HepG2 (cell line): ENCODE data around the gene C12orf60. TPM values are rescaled to one million over a fixed set of nuclear protein-coding genes. Genes with fewer than 3 reads are reported as not detected.

ENCODE experiments used
- CREB1 ChIP-seq, 2 experiments: fragments of 450-650 bp in 1 of 2; IDR thresholded peaks; 2 replicates each; pipeline ENCODE4 v1.6.1; 2016 to 2017; ENCODE audit warnings: control low read depth in 1 of 2, mild to moderate bottlenecking in 1 of 2, missing compliant biosample characterization in 1 of 2, missing genetic modification characterization in 1 of 2
- GPN1 ChIP-seq: sonication (generic); formaldehyde crosslinking; IDR thresholded peaks from 2 replicates; pipeline ENCODE4 v1.5.1; 2020; ENCODE audit warnings: missing genetic modification reagents, borderline replicate concordance
- GTF3A ChIP-seq: sonication (generic); formaldehyde crosslinking; conservative IDR thresholded peaks from 2 replicates; pipeline ENCODE4 v1.4.0; 2020; ENCODE audit warnings: mild to moderate bottlenecking, missing genetic modification reagents
- IKZF4 ChIP-seq: sonication (generic); formaldehyde crosslinking; IDR thresholded peaks from 2 replicates; pipeline ENCODE4 v1.5.1; 2020; ENCODE audit warnings: borderline replicate concordance, mild to moderate bottlenecking, low read depth, missing genetic modification reagents; ENCODE audit errors: not compliant biosample characterization
- JDP2 ChIP-seq: sonication (generic); formaldehyde crosslinking; IDR thresholded peaks from 2 replicates; pipeline ENCODE4 v1.8.1; 2022; ENCODE audit warnings: missing genetic modification reagents, borderline replicate concordance
- KDM2A ChIP-seq: sonication (generic); formaldehyde crosslinking; IDR thresholded peaks from 2 replicates; pipeline ENCODE4 v1.4.0; 2020; ENCODE audit warnings: low read depth, missing genetic modification reagents, borderline replicate concordance
- MIER3 ChIP-seq: IDR thresholded peaks from 2 replicates; pipeline ENCODE4 v1.6.1; 2016; ENCODE audit warnings: missing compliant biosample characterization, borderline replicate concordance
- RFX1 ChIP-seq: fragments of 450-650 bp; IDR thresholded peaks from 2 replicates; pipeline ENCODE4 v1.6.1; 2017
- RNF2 ChIP-seq: fragments of 450-650 bp; conservative IDR thresholded peaks from 2 replicates; pipeline ENCODE4 v1.6.1; 2016; ENCODE audit warnings: low read depth
- SP2 ChIP-seq: sonication (generic); formaldehyde crosslinking; IDR thresholded peaks from 2 replicates; pipeline ENCODE4 v1.5.1; 2020; ENCODE audit warnings: mild to moderate bottlenecking, missing genetic modification reagents
- XRCC5 ChIP-seq: fragments of 200-400 bp; formaldehyde crosslinking; optimal IDR thresholded peaks from 2 replicates; pipeline ENCODE3; 2017; ENCODE audit warnings: mild to moderate bottlenecking, low read length
- ZBTB7B ChIP-seq: sonication (generic); formaldehyde crosslinking; IDR thresholded peaks from 2 replicates; pipeline ENCODE4 v1.4.0; 2020; ENCODE audit warnings: missing genetic modification reagents
- ZNF224 ChIP-seq: sonication (generic); formaldehyde crosslinking; IDR thresholded peaks from 2 replicates; pipeline ENCODE4 v1.5.0; 2020; ENCODE audit warnings: mild to moderate bottlenecking, missing genetic modification reagents
- ZNF737 ChIP-seq: sonication (generic); formaldehyde crosslinking; IDR thresholded peaks from 2 replicates; pipeline ENCODE4 v1.5.0; 2020; ENCODE audit warnings: missing genetic modification reagents, mild to moderate bottlenecking, borderline replicate concordance
- ZNF749 ChIP-seq: sonication (generic); formaldehyde crosslinking; IDR thresholded peaks from 2 replicates; pipeline ENCODE4 v1.8.0; 2022; ENCODE audit warnings: mild to moderate bottlenecking, missing genetic modification reagents, moderate library complexity, borderline replicate concordance
- polyA plus RNA-seq, 8 experiments: library from polyadenylated mRNA; depleted of rRNA in 3 of 8; stranded (reverse) in 7 of 8; unstranded in 1 of 8; fragments of >200 nt; fragmentation: Illumina TruSeq in 4 of 8; extraction: Trizol in 4 of 8; gene quantifications; 2 replicates each; pipeline versions ENCODE4 v1.2.1 to v1.2.3, GENCODE V29; 2011 to 2016; ENCODE audit warnings: low read depth in 4 of 8, missing spikeins in 1 of 8, mixed read lengths in 1 of 8; ENCODE audit not compliant: insufficient read depth in 1 of 8
- total RNA-seq, 5 experiments: library from RNA; depleted of rRNA; stranded (reverse); fragments of >200 nt; fragmentation: Illumina TruSeq; extraction: Trizol; gene quantifications; 2 replicates each; pipeline ENCODE4 v1.2.3, GENCODE V29; 2016; ENCODE audit warnings: low read depth in 1 of 5
- TF ChIP-seq, protein P1 (sequence below): sonication (generic); formaldehyde crosslinking; conservative IDR thresholded peaks from 2 replicates; pipeline ENCODE4 v1.8.0; 2022; ENCODE audit warnings: missing genetic modification reagents
- TF ChIP-seq, protein P2 (sequence below): sonication (generic); formaldehyde crosslinking; IDR thresholded peaks from 2 replicates; pipeline ENCODE4 v1.5.0; 2020; ENCODE audit warnings: mild to moderate bottlenecking, low read depth, missing genetic modification reagents, borderline replicate concordance
- TF ChIP-seq, protein P3 (sequence below): sonication (generic); formaldehyde crosslinking; IDR thresholded peaks from 2 replicates; pipeline ENCODE4 v1.4.0; 2020; ENCODE audit warnings: mild to moderate bottlenecking, missing genetic modification reagents
- TF ChIP-seq, protein P4 (sequence below): IDR thresholded peaks from 2 replicates; pipeline ENCODE4 v1.6.1; 2012; ENCODE audit warnings: low read length, improper control_type of control experiment
- TF ChIP-seq, protein P5 (sequence below): sonication (generic); formaldehyde crosslinking; IDR thresholded peaks from 2 replicates; pipeline ENCODE4 v1.4.0; 2020; ENCODE audit warnings: missing genetic modification reagents, mild to moderate bottlenecking, borderline replicate concordance

Gene C12orf60
- total and polyA plus RNA-seq, 2 of the 13 experiments (the other 11 are each of a cell fraction or from before 2014, with no cell fraction given) = 0.55 to 1.4 TPM

DNA sequence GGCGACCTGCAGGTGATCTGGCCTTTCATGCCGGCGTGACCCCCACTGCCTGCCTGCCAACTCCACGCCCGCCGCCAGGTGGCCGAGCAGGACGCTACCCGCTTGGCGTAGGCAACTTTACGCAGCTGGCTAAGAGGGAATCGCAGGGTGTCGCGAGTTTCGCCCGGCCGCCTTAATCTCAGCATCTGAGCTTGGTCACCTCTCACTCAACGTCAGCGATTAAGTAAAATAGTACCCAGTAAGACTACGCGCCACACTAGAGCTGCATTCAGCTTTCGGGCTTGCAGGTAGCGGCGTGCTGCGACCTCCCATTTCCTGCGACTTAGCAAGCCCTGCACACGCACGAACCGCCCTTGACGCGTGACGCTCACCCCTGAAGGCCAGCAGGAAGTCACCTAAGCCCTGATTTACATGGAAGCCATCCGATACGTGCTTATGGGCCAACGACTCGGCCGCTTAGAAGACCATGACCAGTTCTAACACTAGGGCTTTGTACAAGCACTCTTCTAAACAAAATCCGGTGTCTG is 33.4 kb upstream of the C12orf60 start (continued):
- TF ChIP-seq, protein P1, sequence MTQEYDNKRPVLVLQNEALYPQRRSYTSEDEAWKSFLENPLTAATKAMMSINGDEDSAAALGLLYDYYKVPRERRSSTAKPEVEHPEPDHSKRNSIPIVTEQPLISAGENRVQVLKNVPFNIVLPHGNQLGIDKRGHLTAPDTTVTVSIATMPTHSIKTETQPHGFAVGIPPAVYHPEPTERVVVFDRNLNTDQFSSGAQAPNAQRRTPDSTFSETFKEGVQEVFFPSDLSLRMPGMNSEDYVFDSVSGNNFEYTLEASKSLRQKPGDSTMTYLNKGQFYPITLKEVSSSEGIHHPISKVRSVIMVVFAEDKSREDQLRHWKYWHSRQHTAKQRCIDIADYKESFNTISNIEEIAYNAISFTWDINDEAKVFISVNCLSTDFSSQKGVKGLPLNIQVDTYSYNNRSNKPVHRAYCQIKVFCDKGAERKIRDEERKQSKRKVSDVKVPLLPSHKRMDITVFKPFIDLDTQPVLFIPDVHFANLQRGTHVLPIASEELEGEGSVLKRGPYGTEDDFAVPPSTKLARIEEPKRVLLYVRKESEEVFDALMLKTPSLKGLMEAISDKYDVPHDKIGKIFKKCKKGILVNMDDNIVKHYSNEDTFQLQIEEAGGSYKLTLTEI = no peak
- TF ChIP-seq ZNF749 (peak; percentile 32; the same call in 1 of the 2 replicates), GTF3A (no peak), XRCC5 (peak; percentile 95), GPN1 (CRISPR knock-in tag) (no peak), ZNF224 (CRISPR knock-in tag) (no peak; the same call in 1 of the 2 replicates), RFX1 (no peak), MIER3 (CRISPR knock-in tag) (peak; percentile 18; the same call in 1 of the 2 replicates), JDP2 (no peak), IKZF4 (CRISPR knock-in tag) (no peak), ZBTB7B (CRISPR knock-in tag) (peak; percentile 64), CREB1 (IDR thresholded peaks at IDR 0.05) (no peak; the same call in 1 of the 2 replicates), CREB1 (CRISPR knock-in tag; IDR thresholded peaks at IDR 0.05) (peak; percentile 66), SP2 (CRISPR knock-in tag) (peak; percentile 58), RNF2 (peak; percentile 67; the same call in 1 of the 2 replicates), KDM2A (CRISPR knock-in tag) (peak; percentile 62; the same call in 1 of the 2 replicates), ZNF737 (0 out of 2 replicates have a peak, but pooled peaks have one; percentile 14)
- TF ChIP-seq, protein P2, sequence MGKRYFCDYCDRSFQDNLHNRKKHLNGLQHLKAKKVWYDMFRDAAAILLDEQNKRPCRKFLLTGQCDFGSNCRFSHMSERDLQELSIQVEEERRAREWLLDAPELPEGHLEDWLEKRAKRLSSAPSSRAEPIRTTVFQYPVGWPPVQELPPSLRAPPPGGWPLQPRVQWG (CRISPR knock-in tag) = 0 out of 2 replicates have a peak, but pooled peaks have one; percentile 4
- TF ChIP-seq, protein P3, sequence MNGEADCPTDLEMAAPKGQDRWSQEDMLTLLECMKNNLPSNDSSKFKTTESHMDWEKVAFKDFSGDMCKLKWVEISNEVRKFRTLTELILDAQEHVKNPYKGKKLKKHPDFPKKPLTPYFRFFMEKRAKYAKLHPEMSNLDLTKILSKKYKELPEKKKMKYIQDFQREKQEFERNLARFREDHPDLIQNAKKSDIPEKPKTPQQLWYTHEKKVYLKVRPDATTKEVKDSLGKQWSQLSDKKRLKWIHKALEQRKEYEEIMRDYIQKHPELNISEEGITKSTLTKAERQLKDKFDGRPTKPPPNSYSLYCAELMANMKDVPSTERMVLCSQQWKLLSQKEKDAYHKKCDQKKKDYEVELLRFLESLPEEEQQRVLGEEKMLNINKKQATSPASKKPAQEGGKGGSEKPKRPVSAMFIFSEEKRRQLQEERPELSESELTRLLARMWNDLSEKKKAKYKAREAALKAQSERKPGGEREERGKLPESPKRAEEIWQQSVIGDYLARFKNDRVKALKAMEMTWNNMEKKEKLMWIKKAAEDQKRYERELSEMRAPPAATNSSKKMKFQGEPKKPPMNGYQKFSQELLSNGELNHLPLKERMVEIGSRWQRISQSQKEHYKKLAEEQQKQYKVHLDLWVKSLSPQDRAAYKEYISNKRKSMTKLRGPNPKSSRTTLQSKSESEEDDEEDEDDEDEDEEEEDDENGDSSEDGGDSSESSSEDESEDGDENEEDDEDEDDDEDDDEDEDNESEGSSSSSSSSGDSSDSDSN (CRISPR knock-in tag) = peak; percentile 86
- TF ChIP-seq, protein P4, sequence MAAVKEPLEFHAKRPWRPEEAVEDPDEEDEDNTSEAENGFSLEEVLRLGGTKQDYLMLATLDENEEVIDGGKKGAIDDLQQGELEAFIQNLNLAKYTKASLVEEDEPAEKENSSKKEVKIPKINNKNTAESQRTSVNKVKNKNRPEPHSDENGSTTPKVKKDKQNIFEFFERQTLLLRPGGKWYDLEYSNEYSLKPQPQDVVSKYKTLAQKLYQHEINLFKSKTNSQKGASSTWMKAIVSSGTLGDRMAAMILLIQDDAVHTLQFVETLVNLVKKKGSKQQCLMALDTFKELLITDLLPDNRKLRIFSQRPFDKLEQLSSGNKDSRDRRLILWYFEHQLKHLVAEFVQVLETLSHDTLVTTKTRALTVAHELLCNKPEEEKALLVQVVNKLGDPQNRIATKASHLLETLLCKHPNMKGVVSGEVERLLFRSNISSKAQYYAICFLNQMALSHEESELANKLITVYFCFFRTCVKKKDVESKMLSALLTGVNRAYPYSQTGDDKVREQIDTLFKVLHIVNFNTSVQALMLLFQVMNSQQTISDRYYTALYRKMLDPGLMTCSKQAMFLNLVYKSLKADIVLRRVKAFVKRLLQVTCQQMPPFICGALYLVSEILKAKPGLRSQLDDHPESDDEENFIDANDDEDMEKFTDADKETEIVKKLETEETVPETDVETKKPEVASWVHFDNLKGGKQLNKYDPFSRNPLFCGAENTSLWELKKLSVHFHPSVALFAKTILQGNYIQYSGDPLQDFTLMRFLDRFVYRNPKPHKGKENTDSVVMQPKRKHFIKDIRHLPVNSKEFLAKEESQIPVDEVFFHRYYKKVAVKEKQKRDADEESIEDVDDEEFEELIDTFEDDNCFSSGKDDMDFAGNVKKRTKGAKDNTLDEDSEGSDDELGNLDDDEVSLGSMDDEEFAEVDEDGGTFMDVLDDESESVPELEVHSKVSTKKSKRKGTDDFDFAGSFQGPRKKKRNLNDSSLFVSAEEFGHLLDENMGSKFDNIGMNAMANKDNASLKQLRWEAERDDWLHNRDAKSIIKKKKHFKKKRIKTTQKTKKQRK = no peak
- TF ChIP-seq, protein P5, sequence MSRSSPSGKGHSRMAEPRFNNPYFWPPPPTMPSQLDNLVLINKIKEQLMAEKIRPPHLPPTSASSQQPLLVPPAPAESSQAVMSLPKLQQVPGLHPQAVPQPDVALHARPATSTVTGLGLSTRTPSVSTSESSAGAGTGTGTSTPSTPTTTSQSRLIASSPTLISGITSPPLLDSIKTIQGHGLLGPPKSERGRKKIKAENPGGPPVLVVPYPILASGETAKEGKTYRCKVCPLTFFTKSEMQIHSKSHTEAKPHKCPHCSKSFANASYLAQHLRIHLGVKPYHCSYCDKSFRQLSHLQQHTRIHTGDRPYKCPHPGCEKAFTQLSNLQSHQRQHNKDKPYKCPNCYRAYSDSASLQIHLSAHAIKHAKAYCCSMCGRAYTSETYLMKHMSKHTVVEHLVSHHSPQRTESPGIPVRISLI (CRISPR knock-in tag) = no peak; the same call in 1 of the 2 replicates
